Retinal pigment epithelial cell (primary cell): Measurements from ENCODE around the gene C20orf96.

Source experiments
- DNase-seq: peaks from one replicate; pipeline ENCODE4 v3.0.0-alpha.2; 2010; ENCODE audit warnings: low read depth
- H3K4me3 ChIP-seq: 2 replicates; pipeline ENCODE4 v1.5.1; 2011; ENCODE audit warnings: mild to moderate bottlenecking, low read length, control low read depth, moderate library complexity
- TF ChIP-seq, protein P1 (sequence below): conservative IDR thresholded peaks from 2 replicates; pipeline ENCODE4 v1.5.1; 2011; ENCODE audit warnings: low read depth, low read length, control low read depth, inconsistent platforms

C20orf96 gene

DNA sequence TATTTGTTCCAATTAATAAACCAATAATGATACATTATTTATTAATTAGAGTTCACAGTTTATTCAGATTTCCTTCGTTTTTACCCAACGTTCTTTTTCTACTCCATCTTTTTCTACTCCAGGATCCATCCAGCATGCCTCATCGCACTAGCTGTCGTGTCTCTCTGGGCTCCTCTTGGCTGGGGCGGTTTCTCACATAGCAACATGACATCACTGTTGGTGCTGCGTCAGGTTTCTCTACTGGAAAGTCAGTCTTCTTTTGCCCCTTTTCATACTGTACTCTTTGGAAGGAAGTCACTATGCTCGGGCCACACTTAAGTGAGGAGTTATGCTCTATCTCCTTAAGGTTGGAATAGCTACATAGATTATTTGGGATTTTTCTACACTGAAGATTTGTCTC is 21.1 kb upstream of the C20orf96 start:
- TF ChIP-seq, protein P1, sequence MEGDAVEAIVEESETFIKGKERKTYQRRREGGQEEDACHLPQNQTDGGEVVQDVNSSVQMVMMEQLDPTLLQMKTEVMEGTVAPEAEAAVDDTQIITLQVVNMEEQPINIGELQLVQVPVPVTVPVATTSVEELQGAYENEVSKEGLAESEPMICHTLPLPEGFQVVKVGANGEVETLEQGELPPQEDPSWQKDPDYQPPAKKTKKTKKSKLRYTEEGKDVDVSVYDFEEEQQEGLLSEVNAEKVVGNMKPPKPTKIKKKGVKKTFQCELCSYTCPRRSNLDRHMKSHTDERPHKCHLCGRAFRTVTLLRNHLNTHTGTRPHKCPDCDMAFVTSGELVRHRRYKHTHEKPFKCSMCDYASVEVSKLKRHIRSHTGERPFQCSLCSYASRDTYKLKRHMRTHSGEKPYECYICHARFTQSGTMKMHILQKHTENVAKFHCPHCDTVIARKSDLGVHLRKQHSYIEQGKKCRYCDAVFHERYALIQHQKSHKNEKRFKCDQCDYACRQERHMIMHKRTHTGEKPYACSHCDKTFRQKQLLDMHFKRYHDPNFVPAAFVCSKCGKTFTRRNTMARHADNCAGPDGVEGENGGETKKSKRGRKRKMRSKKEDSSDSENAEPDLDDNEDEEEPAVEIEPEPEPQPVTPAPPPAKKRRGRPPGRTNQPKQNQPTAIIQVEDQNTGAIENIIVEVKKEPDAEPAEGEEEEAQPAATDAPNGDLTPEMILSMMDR = no peak
- no peak overlapping the region for H3K4me3 ChIP-seq
- no peak for DNase-seq

DNA sequence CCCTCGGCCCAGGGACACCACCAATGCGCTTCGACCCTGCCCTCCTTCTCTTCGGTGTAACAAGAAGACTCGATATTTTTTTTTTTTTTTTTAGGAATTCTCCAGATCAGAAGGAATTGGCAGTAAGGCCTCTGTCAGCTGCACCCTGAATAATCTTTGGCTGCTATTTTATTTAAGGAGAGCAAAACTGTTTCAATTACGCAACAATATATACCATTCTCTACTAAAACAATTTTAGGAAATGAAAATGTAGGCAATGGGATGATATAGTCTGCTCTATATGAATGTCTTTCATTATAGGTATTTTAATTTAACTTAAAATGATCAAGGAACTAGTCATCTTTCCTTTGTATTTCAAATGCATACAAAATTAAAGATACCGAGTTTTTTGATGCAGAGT is 20.1 kb upstream of the C20orf96 start:
- TF ChIP-seq, protein P1 = no peak
- no peak for DNase-seq
- H3K4me3 ChIP-seq = no peak overlapping the region

DNA sequence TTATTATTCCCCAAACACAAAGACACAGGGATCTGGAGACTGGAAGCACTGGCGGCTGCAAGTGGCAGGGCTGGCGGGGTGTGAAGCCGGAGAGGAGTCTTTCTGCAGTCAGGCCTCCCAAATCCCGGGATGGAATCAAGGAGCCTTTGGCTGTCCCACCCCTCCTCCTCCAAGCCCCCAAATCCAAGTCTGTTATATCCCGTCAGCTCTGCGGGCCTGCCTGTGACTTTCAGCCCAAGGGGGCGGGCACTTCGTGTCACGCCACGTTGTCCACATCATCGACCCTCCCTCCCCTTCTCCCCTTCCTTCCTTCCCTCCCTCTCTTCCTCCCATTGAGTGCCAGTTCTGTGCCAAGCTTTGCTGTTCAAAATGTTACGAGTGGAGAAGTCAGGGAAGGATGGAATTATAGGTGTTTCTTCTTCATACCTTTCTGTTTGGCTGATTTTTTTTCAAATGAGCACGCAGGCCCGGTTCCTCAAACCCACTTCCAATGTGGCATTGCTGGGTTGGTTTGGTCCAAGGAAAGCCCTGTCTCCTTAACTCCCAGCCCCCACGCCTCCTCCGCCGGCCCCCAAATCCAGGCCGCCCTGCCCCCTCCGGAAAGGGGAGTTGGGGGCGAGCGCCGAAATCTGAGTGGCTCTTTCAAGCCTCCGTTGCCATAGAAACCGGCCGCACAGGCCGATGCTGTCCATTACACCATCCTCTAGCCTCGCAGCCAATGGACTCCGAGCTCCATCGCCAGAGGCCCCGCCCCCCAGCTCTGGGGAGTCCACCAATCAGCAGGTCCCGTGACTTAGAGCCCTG is 19.5 kb upstream of the C20orf96 start:
- DNase-seq = peak; percentile 98
- TF ChIP-seq, protein P1 = no peak
- H3K4me3 ChIP-seq = peak overlapping the region; percentile 64

DNA sequence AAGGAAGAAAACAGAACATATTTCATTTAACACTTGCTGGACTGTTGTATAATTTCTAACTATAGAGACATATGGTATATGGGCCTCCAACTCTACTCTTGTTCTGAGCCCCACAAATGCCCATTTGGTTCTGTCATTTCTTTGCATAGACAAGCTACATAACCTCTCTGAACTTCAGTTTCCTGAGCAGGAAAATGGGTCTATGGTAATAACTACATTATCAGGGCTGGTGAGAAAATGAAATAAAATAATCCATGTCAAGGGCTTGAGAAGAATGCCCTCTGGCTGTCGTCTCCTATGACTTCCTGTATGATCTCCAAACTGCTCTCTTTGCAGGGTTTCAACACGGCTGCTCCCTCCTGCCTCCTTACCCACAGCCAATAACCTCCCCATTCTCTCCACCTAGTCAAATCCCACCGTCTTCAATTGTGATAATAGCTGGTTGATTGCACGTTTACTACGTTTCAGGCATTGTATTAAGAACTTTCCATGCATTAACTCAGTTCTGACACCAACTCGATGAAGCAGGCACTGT is 18.8 kb upstream of the C20orf96 start:
- no peak for DNase-seq
- TF ChIP-seq, protein P1 = peak; percentile 6
- H3K4me3 ChIP-seq = peak overlapping the region; percentile 64

DNA sequence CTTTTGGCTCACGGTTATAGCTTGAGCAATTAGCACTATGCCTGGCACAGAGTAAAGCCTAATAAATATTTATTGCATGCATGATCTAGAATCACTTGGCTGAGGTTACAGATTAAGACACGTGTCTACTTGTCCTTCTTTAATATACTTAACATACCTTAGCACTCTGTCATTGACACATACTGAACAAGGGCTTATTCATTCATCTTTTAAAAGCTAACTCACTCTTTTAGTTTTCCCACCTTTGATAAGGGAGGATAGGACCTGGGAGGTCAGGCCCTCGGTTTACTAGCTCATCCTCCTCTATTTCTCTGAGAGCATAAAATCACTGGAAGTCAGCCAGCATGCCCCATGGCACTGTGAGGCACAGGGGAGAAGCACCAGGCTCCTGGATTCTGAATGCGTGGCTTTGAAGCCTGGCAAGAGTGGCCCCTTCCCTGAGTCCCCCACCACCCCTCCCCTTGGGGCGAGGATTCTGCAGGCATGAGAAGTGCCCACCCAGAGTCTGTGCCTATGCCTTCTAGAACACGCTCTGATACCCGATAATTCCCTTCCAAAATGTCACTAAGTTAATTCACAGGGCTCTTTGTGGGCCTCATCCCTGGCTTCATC is 18.0 kb upstream of the C20orf96 start:
- no peak overlapping the region for H3K4me3 ChIP-seq
- no peak for DNase-seq
- TF ChIP-seq, protein P1 = no peak

DNA sequence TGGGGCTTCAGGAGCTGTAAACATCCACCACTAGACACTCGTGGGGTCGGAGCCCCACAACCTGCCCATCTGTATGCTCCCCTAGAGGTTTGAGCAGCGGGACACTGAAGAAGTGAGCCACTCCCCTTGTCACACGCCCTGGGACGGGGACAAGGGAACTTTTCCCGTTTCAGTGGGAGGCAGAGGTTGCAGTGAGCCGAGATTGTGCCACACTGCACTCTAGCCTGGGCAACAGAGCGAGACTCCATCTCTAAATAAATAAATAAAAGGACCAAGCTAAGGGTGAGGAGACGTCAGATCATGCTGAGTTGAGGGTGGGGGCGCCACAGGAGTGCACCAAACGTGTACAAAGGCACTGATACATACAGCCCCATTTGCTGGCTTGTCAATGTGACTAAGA is 15.2 kb upstream of the C20orf96 start:
- no peak for DNase-seq
- no peak overlapping the region for H3K4me3 ChIP-seq
- TF ChIP-seq, protein P1 = no peak
